Jurkat, Clone E6-1 (cell line): ENCODE results near the gene AGAP1.

Experiments used
- DNase-seq: peaks from one replicate; pipeline ENCODE4 v3.0.0-alpha.2; 2011; ENCODE audit warnings: low read depth, low spot score
- H3K4me3 ChIP-seq: 2 replicates; pipeline ENCODE4 v1.5.1; 2011; ENCODE audit warnings: mild to moderate bottlenecking, low read length, control low read depth, moderate library complexity

Gene AGAP1

DNA sequence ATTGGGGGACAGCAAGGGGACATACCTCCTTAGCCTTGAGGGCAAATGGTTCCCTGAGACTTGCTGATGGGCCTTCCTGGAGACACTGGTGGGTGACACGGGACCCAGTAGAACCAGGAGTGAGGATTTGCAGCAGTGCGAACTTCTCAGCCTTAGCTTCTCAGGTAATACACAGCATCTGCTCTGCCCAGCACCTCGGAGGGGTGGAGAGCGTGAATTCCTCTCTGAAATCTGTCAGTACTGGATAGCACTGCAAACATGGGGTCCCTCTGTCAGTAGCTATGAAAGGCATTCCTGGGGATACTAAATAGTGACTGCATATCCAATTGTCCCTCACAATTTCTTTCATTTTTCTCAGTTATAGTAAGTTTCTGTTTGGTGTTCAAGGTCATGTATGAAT is 522.7 kb downstream of the AGAP1 start:
- H3K4me3 ChIP-seq = no peak overlapping the region
- DNase-seq = no peak

DNA sequence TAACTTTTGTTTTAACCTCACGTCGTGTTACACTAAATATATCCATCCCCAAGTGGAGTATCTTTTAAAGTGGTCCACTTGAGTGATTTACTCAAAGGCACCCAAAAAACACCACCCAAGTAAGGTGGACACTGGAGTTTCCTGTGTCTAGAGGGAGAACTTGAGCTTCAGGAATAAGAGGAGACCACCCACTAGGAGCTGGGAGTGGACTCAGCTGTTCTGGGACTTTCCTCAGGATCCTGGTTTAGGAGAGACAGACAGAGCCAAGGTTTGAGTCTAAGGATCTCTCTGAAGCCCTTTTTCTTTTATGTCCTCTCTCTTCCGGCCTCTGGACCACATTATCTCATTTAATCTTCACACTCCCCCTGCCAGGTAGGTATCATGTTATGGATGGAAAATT is 523.6 kb downstream of the AGAP1 start:
- DNase-seq = no peak
- H3K4me3 ChIP-seq = no peak overlapping the region

- no peak for DNase-seq
- H3K4me3 ChIP-seq = no peak overlapping the region
These were observed 525.6 kb downstream of the AGAP1 start for GRCh38 chr2:236019434-236019833.

DNA sequence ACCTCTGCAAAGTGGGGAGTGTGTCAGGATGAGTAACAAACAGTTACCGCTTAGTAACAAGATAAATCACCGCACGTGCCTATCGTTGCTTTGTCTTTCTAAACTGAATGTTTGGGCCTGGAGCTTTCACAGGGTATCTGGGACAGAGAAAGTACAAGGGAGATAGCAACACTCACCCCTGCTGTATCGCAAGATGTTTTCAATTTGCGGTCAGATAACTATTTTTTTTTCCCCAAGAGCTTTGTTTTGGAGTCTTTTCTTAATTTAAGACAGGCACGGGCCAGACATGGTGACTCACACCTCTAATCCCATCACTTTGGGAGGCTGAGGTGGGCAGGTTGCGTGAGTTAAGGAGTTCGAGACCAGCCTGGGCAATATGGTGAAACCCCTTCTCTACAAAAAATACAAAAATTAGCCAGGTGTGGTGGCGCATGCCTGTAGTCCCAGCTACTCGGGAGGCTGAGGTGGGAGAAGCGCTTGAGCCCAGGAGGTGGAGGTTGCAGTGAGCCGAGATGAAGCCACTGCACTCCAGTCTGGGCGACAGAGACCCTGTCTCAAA is 527.7 kb downstream of the AGAP1 start:
- no peak overlapping the region for H3K4me3 ChIP-seq
- DNase-seq = no peak

GRCh38 chr2:236022128-236022527 is 528.3 kb downstream of the AGAP1 start:
- no peak overlapping the region for H3K4me3 ChIP-seq
- no peak for DNase-seq

- no peak overlapping the region for H3K4me3 ChIP-seq
These were observed 532.0 kb downstream of the AGAP1 start for GRCh38 chr2:236025892-236026291.

DNA sequence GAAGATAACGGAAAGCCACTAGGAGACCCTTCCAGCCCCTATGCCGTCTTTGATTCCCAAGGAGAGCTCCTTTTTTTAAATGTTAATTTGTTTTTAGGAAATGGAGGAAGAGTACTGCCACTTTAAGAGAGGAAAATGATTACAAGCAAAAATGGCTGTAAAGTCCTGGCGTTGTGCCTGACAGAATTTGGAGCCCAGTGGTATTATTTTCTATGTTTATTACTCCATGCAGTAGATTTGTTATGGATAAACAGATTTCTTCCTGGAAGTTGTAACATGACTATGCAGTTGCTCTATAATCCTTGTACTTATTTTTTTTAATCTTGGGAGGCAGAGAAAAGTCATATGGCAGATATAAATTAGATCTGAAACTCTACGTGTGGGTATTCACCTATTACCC is 533.0 kb downstream of the AGAP1 start:
- DNase-seq = no peak

More at GRCh38 chr2:236025892-236026291, 532.0 kb downstream of the AGAP1 start:
- no peak for DNase-seq

DNA sequence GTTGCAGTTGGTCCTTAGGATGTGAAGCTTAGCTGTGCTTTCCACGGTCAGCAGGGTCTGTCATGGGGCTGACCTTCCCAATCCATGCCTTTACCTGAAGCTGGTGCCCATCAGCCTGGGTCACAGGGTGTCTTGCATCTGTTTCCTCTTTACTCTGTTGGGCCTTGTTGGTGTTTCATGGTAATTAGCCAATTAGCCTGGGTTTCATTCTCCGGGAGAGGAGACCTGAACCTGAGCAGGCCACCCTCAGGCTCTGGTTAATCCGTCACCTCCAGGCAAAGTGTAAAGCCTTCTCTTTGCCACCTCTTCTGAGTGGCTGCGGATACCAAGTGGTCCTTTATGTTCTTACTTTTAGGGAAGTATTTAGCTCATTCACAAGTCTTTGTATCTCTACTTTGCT is 534.2 kb downstream of the AGAP1 start:
- DNase-seq = no peak
- no peak overlapping the region for H3K4me3 ChIP-seq

More for the DNA sequence above, 533.0 kb downstream of the AGAP1 start:
- no peak overlapping the region for H3K4me3 ChIP-seq

DNA sequence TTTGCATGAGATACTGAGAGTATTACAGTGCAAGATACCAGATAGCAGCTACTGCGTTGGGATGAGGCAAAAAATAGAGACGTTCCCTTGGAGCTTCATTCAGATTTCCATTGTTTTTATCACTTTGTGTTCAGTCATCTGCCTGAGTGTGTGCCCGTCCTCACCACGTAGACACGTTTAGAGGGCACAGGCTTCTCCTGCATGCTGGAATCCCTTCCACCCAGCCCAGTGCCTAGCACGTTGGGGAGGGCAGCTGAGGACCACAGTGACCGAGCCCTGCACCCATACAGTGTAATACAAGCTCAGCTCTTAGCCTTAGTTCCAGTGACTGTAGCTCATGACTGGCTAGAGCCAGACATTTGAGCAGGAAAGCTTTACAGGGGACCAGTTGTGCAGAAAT is 539.6 kb downstream of the AGAP1 start:
- no peak for DNase-seq
- no peak overlapping the region for H3K4me3 ChIP-seq

DNA sequence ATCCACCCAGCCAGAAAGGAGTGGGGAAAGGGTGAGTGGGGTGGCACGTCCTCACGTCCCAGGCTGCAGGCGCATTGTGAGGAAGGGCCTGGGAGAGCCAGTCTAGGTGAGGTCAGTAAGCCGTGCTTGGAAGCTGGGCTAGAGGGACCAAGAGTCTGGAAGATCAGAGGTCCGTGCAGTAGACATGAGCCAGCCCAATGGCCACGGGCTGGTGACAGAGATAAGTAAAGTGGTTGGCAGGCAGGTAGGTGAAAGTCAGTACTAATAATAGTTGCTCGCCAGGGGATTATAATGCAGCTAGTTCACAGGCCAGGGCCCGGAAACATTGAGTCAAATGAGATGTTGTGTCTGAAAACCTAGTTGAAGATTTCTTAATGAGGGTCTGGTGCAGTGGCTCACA is 541.1 kb downstream of the AGAP1 start:
- DNase-seq = no peak
- H3K4me3 ChIP-seq = no peak overlapping the region

DNA sequence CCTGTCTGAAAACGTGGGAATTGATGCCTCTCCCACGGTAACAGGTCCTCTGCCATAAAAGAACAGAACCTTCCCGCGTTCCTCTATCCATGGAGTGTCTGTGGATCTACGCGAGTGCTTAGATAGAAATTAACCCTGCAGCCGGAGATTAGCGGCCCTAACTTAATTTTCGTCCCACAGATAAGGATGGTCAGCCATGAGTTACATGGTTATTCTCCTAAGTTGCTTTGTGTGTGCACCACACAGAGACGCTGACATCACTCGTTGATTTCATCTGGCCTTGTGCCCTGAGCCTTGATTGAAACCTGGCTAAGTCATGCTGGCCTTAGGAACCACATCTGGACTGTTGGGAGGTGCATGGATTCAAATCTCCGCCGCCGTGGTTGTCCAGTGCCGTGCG is 542.2 kb downstream of the AGAP1 start:
- no peak for DNase-seq
- no peak overlapping the region for H3K4me3 ChIP-seq

GRCh38 chr2:236038096-236038495 is 544.3 kb downstream of the AGAP1 start:
- DNase-seq = no peak
- no peak overlapping the region for H3K4me3 ChIP-seq

GRCh38 chr2:236040600-236041328 is 546.9 kb downstream of the AGAP1 start:
- no peak overlapping the region for H3K4me3 ChIP-seq
- DNase-seq = no peak

GRCh38 chr2:236041616-236042015 is 547.8 kb downstream of the AGAP1 start:
- DNase-seq = no peak
- no peak overlapping the region for H3K4me3 ChIP-seq

DNA sequence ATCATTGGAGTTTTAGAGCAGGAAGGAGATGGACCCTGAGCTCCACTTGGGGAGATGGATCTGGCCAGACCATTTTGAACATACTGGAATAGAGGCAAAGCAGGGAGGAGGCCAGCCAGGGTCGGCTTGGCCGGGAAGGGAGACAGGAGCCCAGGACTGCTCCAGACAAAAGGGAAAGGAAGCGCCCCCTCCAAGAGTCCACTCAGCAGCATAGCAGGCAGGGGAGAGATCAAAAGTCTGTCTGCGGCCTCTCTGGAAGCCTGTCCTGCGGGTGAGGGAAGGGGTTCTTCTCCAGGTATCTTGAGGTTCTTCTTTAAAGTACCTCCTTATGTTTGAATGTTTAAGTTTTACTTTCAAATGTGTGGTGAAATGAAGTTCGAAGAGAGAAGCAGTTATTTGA is 548.2 kb downstream of the AGAP1 start:
- DNase-seq = no peak
- H3K4me3 ChIP-seq = no peak overlapping the region

- no peak overlapping the region for H3K4me3 ChIP-seq
- DNase-seq = no peak
These were observed 550.3 kb downstream of the AGAP1 start for GRCh38 chr2:236044191-236044590.

DNA sequence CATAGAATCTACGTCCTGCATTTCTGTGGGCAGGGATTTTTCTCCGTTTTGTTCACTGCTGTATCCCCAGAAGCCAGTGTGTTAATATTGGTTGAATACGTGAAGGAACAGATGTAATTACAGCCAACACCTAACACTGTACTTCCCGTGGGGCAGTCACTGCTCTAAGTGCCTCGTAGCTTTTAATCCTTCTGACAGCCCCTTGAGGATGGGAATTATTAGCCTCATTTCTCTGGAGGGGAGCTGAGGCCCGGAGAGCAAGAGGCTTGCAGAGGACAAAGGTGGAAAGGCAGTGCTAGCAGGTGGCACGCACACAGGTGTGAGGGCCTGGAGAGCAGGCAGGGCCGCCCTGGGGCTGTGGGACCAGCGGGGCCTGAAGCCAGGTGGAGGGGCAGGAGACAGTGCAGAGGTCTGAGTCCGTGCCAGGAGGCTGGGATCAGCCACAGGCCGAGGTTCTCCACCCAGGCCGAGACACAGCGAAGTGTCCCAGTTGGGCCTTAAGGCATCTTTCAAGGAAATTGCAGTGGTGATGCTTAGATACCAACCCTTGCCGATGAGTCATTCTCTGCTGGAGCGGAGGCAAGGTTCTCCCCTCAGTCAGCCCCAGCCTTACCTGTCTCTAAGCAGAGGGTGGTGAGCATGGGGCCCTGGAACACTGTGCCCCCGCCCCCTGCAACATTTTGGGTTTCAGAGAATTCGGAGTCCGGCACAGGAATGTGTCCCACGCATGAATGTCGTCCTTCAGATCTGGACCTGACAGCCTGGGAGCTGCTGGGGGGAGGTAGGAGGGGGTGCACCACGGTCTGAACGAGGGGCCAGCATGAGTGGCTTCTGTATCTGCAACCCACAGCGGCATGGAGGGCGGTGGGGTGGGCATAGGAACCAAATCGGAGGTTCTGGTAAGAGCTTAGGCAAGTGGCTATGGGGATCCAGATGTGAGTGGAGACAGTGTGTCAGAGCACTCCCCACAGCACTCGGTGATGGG is 551.7 kb downstream of the AGAP1 start:
- H3K4me3 ChIP-seq = no peak overlapping the region
- no peak for DNase-seq

DNA sequence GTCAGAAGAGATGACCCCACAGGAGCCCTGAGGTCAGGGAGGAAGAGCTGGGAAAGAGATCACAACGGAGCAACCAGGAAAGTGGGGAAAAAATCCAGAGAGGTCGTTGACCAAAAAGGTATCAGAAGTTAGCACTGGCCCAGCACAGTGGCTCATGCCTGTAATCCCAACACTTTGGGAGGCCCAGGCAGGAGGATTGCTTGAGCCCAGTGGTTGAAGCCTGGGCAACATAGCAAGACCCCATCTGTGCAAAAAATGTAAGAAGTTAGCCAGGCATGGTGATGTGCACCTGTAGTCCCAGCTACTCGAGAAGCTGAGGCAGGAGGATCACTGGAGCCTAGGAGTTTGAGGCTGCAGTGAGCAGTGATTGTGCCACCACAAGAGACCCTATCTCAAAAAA is 552.9 kb downstream of the AGAP1 start:
- no peak overlapping the region for H3K4me3 ChIP-seq
- no peak for DNase-seq

GRCh38 chr2:236047176-236047575 is 553.3 kb downstream of the AGAP1 start:
- DNase-seq = no peak
- H3K4me3 ChIP-seq = no peak overlapping the region
